Measurements from ENCODE around the gene ELL.

The ELL gene

GRCh38 chr19:18428173-18428786, 93.6 kb downstream of the ELL start:
- TF ChIP-seq RAD21 (IDR thresholded peaks at IDR 0.05; ENCODE audit: low read depth) (no peak), ZBTB7A (IDR thresholded peaks at IDR 0.05; ENCODE audit: low read depth) (no peak), TCF12 (IDR thresholded peaks at IDR 0.05; ENCODE audit: low read depth) (no peak), REST (IDR thresholded peaks at IDR 0.05; ENCODE audit: low read depth) (no peak), USF1 (IDR thresholded peaks at IDR 0.05) (no peak), YY1 (IDR thresholded peaks at IDR 0.05; ENCODE audit: low read depth) (no peak), CEBPB (IDR thresholded peaks at IDR 0.05) (no peak), EGR1 (IDR thresholded peaks at IDR 0.05) (no peak), CREB1 (IDR thresholded peaks at IDR 0.05; ENCODE audit: low read depth) (no peak), EP300 (IDR thresholded peaks at IDR 0.05; ENCODE audit: borderline replicate concordance) (no peak)
- TF ChIP-seq, protein P1, sequence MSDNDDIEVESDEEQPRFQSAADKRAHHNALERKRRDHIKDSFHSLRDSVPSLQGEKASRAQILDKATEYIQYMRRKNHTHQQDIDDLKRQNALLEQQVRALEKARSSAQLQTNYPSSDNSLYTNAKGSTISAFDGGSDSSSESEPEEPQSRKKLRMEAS (IDR thresholded peaks at IDR 0.05), result no peak

GRCh38 chr19:18427743-18428113, 94.1 kb downstream of the ELL start:
- TF ChIP-seq ZBTB7A (IDR thresholded peaks at IDR 0.05; ENCODE audit: low read depth) (no peak), FOXM1 (IDR thresholded peaks at IDR 0.05; ENCODE audit: borderline replicate concordance, low read depth) (no peak), TCF12 (IDR thresholded peaks at IDR 0.05; ENCODE audit: low read depth) (no peak), EP300 (IDR thresholded peaks at IDR 0.05; ENCODE audit: borderline replicate concordance) (no peak), RAD21 (IDR thresholded peaks at IDR 0.05; ENCODE audit: low read depth) (no peak), TEAD4 (IDR thresholded peaks at IDR 0.05) (no peak), REST (IDR thresholded peaks at IDR 0.05; ENCODE audit: low read depth) (no peak), EGR1 (IDR thresholded peaks at IDR 0.05) (no peak), NFIC (IDR thresholded peaks at IDR 0.05) (no peak), CEBPB (IDR thresholded peaks at IDR 0.05) (no peak)

DNA sequence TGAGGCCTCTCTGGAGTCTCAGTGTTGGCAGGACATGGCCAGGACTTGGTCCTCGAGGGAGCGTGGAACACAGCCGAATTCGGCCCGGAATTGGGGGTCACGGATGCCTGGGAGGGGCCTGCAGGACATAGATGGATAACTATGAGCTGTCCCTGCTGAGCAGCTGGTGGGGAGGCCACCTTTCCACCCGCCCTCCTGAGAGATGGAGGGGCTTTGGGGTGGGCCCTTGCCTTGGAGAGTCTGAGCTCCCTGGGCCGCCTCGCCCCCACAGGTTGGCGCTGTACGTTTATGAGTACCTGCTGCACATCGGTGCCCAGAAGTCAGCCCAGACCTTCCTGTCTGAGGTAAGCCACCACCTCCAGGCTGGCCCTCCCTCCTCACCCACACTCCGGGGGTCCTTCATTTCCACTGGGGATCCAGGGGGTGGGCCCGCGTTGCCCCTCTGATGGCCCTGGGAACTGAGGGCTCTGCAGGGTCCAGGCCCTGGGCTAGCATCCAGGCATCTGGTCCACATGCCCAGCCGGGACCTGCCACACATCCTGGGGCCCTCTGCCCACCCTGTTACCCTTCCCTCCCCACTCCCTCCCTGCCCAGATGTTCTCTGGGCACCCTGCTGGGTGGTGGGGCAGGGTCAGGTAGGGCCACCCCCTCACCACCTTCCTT, 94.7 kb downstream of the ELL start:
- TF ChIP-seq, protein P1 (IDR thresholded peaks at IDR 0.05), result no peak
- TF ChIP-seq USF1 (IDR thresholded peaks at IDR 0.05) (no peak), EGR1 (IDR thresholded peaks at IDR 0.05) (no peak), ZBTB7A (IDR thresholded peaks at IDR 0.05; ENCODE audit: low read depth) (no peak), TEAD4 (IDR thresholded peaks at IDR 0.05) (no peak), CREB1 (IDR thresholded peaks at IDR 0.05; ENCODE audit: low read depth) (no peak), TAF1 (IDR thresholded peaks at IDR 0.05; ENCODE audit: low read depth) (no peak), RAD21 (IDR thresholded peaks at IDR 0.05; ENCODE audit: low read depth) (no peak), REST (IDR thresholded peaks at IDR 0.05; ENCODE audit: low read depth) (no peak), FOXM1 (IDR thresholded peaks at IDR 0.05; ENCODE audit: borderline replicate concordance, low read depth) (no peak), TCF12 (IDR thresholded peaks at IDR 0.05; ENCODE audit: low read depth) (no peak), YY1 (IDR thresholded peaks at IDR 0.05; ENCODE audit: low read depth) (no peak), NFIC (IDR thresholded peaks at IDR 0.05) (no peak)

DNA sequence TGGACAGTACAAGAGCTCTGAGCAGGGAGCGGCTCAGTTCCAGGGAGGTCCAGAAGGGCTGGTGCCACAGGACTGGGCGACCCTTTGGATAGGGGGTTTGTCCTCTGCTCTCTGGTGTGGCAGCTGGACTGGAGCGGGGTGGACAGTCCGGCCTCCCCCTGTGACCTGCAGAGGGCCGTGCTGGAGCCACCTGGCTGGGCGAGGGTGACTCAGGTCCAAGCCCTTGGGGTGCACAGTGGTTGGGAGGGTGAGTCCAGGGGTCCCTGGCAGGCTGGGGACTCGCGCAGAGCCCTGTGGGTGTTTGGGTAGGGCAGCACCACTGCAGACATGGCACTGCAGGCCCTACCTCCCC, 95.5 kb downstream of the ELL start:
- TF ChIP-seq RAD21 (IDR thresholded peaks at IDR 0.05; ENCODE audit: low read depth) (no peak), REST (IDR thresholded peaks at IDR 0.05; ENCODE audit: low read depth) (no peak), FOXM1 (IDR thresholded peaks at IDR 0.05; ENCODE audit: borderline replicate concordance, low read depth) (no peak), YY1 (IDR thresholded peaks at IDR 0.05; ENCODE audit: low read depth) (no peak), TCF12 (IDR thresholded peaks at IDR 0.05; ENCODE audit: low read depth) (no peak), USF1 (IDR thresholded peaks at IDR 0.05) (no peak), ZBTB7A (IDR thresholded peaks at IDR 0.05; ENCODE audit: low read depth) (no peak; the same call in 1 of the 2 replicates), NFIC (IDR thresholded peaks at IDR 0.05) (no peak), TEAD4 (IDR thresholded peaks at IDR 0.05) (no peak), CREB1 (IDR thresholded peaks at IDR 0.05; ENCODE audit: low read depth) (no peak), EP300 (IDR thresholded peaks at IDR 0.05; ENCODE audit: borderline replicate concordance) (no peak)

All from Ishikawa (cell line).